ENCODE results near the gene HFE.

Gene HFE

GRCh38 chr6:26123675-26123946 lies 36.4 kb downstream of the HFE start:
- Histone ChIP-seq H2BK120ac (ENCODE audit: low read depth, low read length) (no peak overlapping the region), H2BK15ac (replicated peaks; ENCODE audit: low read depth) (no peak overlapping the region), H4K5ac (ENCODE audit: low read length) (no peak overlapping the region), H3K36me3 (ENCODE audit: control insufficient read depth, insufficient read depth, low read length) (no peaks in the 10 kb centered on the region), H3K79me1 (ENCODE audit: low read length) (peaks cover 2% of the 10 kb centered on the region), H3K79me2 (ENCODE audit: control insufficient read depth, insufficient read depth, low read length) (peaks cover 32% of the 10 kb centered on the region), H3K4me2 (ENCODE audit: low read length) (peak overlapping the region; percentile 42), H3K4ac (ENCODE audit: low read depth, low read length) (peak overlapping the region; percentile 48), H3K23ac (ENCODE audit: low read length) (peak overlapping the region; percentile 97), H3K4me3 (ENCODE audit: low read length) (peak overlapping the region; percentile 79), H3K18ac (ENCODE audit: low read length) (peak overlapping the region; percentile 98), H3K4me1 (ENCODE audit: control insufficient read depth, low read depth, low read length) (no peaks in the 10 kb centered on the region), H3K27ac (ENCODE audit: low read depth, low read length) (peak overlapping the region; percentile 96), H3K9ac (ENCODE audit: low read length) (peak overlapping the region; percentile 94), H2BK5ac (ENCODE audit: low read length) (peak overlapping the region; percentile 72), H3K56ac (ENCODE audit: low read length) (peak overlapping the region; percentile 89), H2AK5ac (ENCODE audit: low read length) (no peak overlapping the region), H3K27me3 (ENCODE audit: insufficient read depth, low read length, poor library complexity) (no peaks in the 10 kb centered on the region), H4K8ac (ENCODE audit: low read depth, low read length) (no peak overlapping the region)
- DNase-seq = no peak
- no CpG with 5 or more reads among the region's 16 CpGs for WGBS (ENCODE audit: extremely low coverage, insufficient coverage, low lambda C conversion rate)

GRCh38 chr6:26123947-26124780 lies 36.9 kb downstream of the HFE start:
- WGBS (ENCODE audit: extremely low coverage, insufficient coverage, low lambda C conversion rate) = no CpG with 5 or more reads among the region's 45 CpGs
- Histone ChIP-seq H3K4ac (ENCODE audit: low read depth, low read length) (no peak overlapping the region), H2BK120ac (ENCODE audit: low read depth, low read length) (no peak overlapping the region), H3K27ac (ENCODE audit: low read depth, low read length) (peak overlapping the region; percentile 96), H3K79me2 (ENCODE audit: control insufficient read depth, insufficient read depth, low read length) (peaks cover 32% of the 10 kb centered on the region), H3K56ac (ENCODE audit: low read length) (peak overlapping the region; percentile 65), H2AK5ac (ENCODE audit: low read length) (no peak overlapping the region), H3K36me3 (ENCODE audit: control insufficient read depth, insufficient read depth, low read length) (no peaks in the 10 kb centered on the region), H3K4me2 (ENCODE audit: low read length) (no peak overlapping the region), H3K9ac (ENCODE audit: low read length) (peak overlapping the region; percentile 92), H2BK5ac (ENCODE audit: low read length) (no peak overlapping the region), H4K5ac (ENCODE audit: low read length) (no peak overlapping the region), H3K4me3 (ENCODE audit: low read length) (peak overlapping the region; percentile 30), H3K4me1 (ENCODE audit: control insufficient read depth, low read depth, low read length) (no peaks in the 10 kb centered on the region), H3K23ac (ENCODE audit: low read length) (no peak overlapping the region), H3K18ac (ENCODE audit: low read length) (no peak overlapping the region), H3K79me1 (ENCODE audit: low read length) (peaks cover 2% of the 10 kb centered on the region), H4K8ac (ENCODE audit: low read depth, low read length) (no peak overlapping the region), H2BK15ac (replicated peaks; ENCODE audit: low read depth) (no peak overlapping the region), H3K27me3 (ENCODE audit: insufficient read depth, low read length, poor library complexity) (no peaks in the 10 kb centered on the region)
- DNase-seq = peak; percentile 100

- Histone ChIP-seq H3K4ac (ENCODE audit: low read depth, low read length) (peak overlapping the region; percentile 3), H3K4me1 (ENCODE audit: control insufficient read depth, low read depth, low read length) (no peaks in the 10 kb centered on the region), H3K4me2 (ENCODE audit: low read length) (peak overlapping the region; percentile 49), H3K79me1 (ENCODE audit: low read length) (peaks cover 2% of the 10 kb centered on the region), H3K18ac (ENCODE audit: low read length) (peak overlapping the region; percentile 95), H2BK15ac (replicated peaks; ENCODE audit: low read depth) (no peak overlapping the region), H2BK120ac (ENCODE audit: low read depth, low read length) (peak overlapping the region; percentile 54), H3K23ac (ENCODE audit: low read length) (no peak overlapping the region), H4K8ac (ENCODE audit: low read depth, low read length) (peak overlapping the region; percentile 56), H3K4me3 (ENCODE audit: low read length) (peak overlapping the region; percentile 30), H3K79me2 (ENCODE audit: control insufficient read depth, insufficient read depth, low read length) (peaks cover 32% of the 10 kb centered on the region), H3K9ac (ENCODE audit: low read length) (peak overlapping the region; percentile 92), H2BK5ac (ENCODE audit: low read length) (no peak overlapping the region), H3K27ac (ENCODE audit: low read depth, low read length) (peak overlapping the region; percentile 88), H3K56ac (ENCODE audit: low read length) (peak overlapping the region; percentile 65), H3K27me3 (ENCODE audit: insufficient read depth, low read length, poor library complexity) (no peaks in the 10 kb centered on the region), H3K36me3 (ENCODE audit: control insufficient read depth, insufficient read depth, low read length) (no peaks in the 10 kb centered on the region), H2AK5ac (ENCODE audit: low read length) (no peak overlapping the region), H4K5ac (ENCODE audit: low read length) (no peak overlapping the region)
- WGBS (ENCODE audit: extremely low coverage, insufficient coverage, low lambda C conversion rate) = no CpG with 5 or more reads among the region's 22 CpGs
- DNase-seq = no peak
Measured at GRCh38 chr6:26124781-26125685, 37.8 kb downstream of the HFE start.

- Histone ChIP-seq H4K5ac (ENCODE audit: low read length) (peak overlapping the region; percentile 74), H3K4me1 (ENCODE audit: control insufficient read depth, low read depth, low read length) (no peaks in the 10 kb centered on the region), H3K79me2 (ENCODE audit: control insufficient read depth, insufficient read depth, low read length) (peaks cover 32% of the 10 kb centered on the region), H2BK120ac (ENCODE audit: low read depth, low read length) (no peak overlapping the region), H4K8ac (ENCODE audit: low read depth, low read length) (peak overlapping the region; percentile 13), H3K56ac (ENCODE audit: low read length) (peak overlapping the region; percentile 84), H3K9ac (ENCODE audit: low read length) (peak overlapping the region; percentile 92), H3K4ac (ENCODE audit: low read depth, low read length) (no peak overlapping the region), H3K18ac (ENCODE audit: low read length) (peak overlapping the region; percentile 69), H3K36me3 (ENCODE audit: control insufficient read depth, insufficient read depth, low read length) (no peaks in the 10 kb centered on the region), H2AK5ac (ENCODE audit: low read length) (no peak overlapping the region), H3K27ac (ENCODE audit: low read depth, low read length) (peak overlapping the region; percentile 31), H3K79me1 (ENCODE audit: low read length) (peaks cover 2% of the 10 kb centered on the region), H3K23ac (ENCODE audit: low read length) (no peak overlapping the region), H2BK15ac (replicated peaks; ENCODE audit: low read depth) (no peak overlapping the region), H3K4me3 (ENCODE audit: low read length) (peak overlapping the region; percentile 30), H2BK5ac (ENCODE audit: low read length) (peak overlapping the region; percentile 31), H3K4me2 (ENCODE audit: low read length) (peak overlapping the region; percentile 82), H3K27me3 (ENCODE audit: insufficient read depth, low read length, poor library complexity) (no peaks in the 10 kb centered on the region)
- DNase-seq = no peak
- WGBS (ENCODE audit: extremely low coverage, insufficient coverage, low lambda C conversion rate) = no CpG with 5 or more reads among the region's 8 CpGs
Measured at GRCh38 chr6:26126394-26127235, 39.4 kb downstream of the HFE start.

GRCh38 chr6:26128013-26128771 lies 41.0 kb downstream of the HFE start:
- WGBS (ENCODE audit: extremely low coverage, insufficient coverage, low lambda C conversion rate) = no CpG with 5 or more reads among the region's 5 CpGs
- no peak overlapping the region for H3K18ac ChIP-seq (ENCODE audit: low read length)
- H3K4me2 ChIP-seq (ENCODE audit: low read length) = no peak overlapping the region
- H2BK15ac ChIP-seq (replicated peaks; ENCODE audit: low read depth) = no peak overlapping the region
- H3K4ac ChIP-seq (ENCODE audit: low read depth, low read length) = no peak overlapping the region
- no peak overlapping the region for H3K23ac ChIP-seq (ENCODE audit: low read length)
- no peaks in the 10 kb centered on the region for H3K27me3 ChIP-seq (ENCODE audit: insufficient read depth, low read length, poor library complexity)
- no peak overlapping the region for H2AK5ac ChIP-seq (ENCODE audit: low read length)
- no peak overlapping the region for H3K56ac ChIP-seq (ENCODE audit: low read length)
- no peak overlapping the region for H3K4me3 ChIP-seq (ENCODE audit: low read length)
- no peak for DNase-seq
- no peaks in the 10 kb centered on the region for H3K4me1 ChIP-seq (ENCODE audit: control insufficient read depth, low read depth, low read length)
- H4K5ac ChIP-seq (ENCODE audit: low read length) = no peak overlapping the region
- H3K36me3 ChIP-seq (ENCODE audit: control insufficient read depth, insufficient read depth, low read length) = no peaks in the 10 kb centered on the region
- no peak overlapping the region for H3K27ac ChIP-seq (ENCODE audit: low read depth, low read length)
- no peak overlapping the region for H2BK120ac ChIP-seq (ENCODE audit: low read depth, low read length)
- no peak overlapping the region for H3K9ac ChIP-seq (ENCODE audit: low read length)
- H2BK5ac ChIP-seq (ENCODE audit: low read length) = no peak overlapping the region
- peaks cover 32% of the 10 kb centered on the region for H3K79me2 ChIP-seq (ENCODE audit: control insufficient read depth, insufficient read depth, low read length)
- H4K8ac ChIP-seq (ENCODE audit: low read depth, low read length) = no peak overlapping the region
- H3K79me1 ChIP-seq (ENCODE audit: low read length) = peaks cover 2% of the 10 kb centered on the region

Measured in mesendoderm (in vitro differentiated cells).